HG03139 (cell line): Measurements from ENCODE around the gene DCBLD1.
A peak's percentile ranks its signal among the peaks of the same experiment; 100 is the strongest.
"Not testable (repeated sequence)": the region's sequence is repeated elsewhere in the genome, so short reads cannot be mapped to it uniquely, and the experiment has no call there.

Experiments used
- ATAC-seq: cut with Tn5 transposase; IDR thresholded peaks from one replicate; pipeline ENCODE4 v1.9.1; 2021; ENCODE audit not compliant: unreplicated experiment

The DCBLD1 gene

GRCh38 chr6:117482240-117483003, at the start of gene DCBLD1:
TSS of gene DCBLD1 (plus strand) at chr6:117482674. CDS start at chr6:117482782, 108 bp downstream.
- peak; percentile 69 for ATAC-seq

GRCh38 chr6:117440706-117441525, 41.6 kb upstream of the DCBLD1 start:
- no peak for ATAC-seq

- no peak for ATAC-seq
Observed at GRCh38 chr6:117441824-117442264, 40.6 kb upstream of the DCBLD1 start.

GRCh38 chr6:117442313-117442712, 40.2 kb upstream of the DCBLD1 start:
- not testable (repeated sequence) for ATAC-seq

DNA sequence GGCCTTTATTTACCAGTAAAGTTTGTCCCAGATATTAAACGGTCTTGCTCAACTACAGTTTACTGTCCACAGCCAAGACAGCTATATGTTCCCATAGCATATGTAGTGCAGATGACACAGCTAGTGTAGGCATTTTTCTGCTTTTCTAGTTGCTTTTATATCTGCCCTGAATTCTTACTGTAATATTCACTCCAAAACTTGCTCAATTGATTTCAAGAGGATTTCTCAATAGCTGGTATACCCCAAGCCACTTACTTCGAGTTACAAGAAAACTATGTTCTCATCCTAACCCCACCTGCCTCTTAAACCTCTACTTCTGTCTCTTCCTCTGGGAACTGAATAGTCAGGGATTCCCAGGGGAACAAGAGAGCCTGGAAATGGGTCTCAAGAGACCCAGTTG, 37.9 kb upstream of the DCBLD1 start:
- no peak for ATAC-seq

DNA sequence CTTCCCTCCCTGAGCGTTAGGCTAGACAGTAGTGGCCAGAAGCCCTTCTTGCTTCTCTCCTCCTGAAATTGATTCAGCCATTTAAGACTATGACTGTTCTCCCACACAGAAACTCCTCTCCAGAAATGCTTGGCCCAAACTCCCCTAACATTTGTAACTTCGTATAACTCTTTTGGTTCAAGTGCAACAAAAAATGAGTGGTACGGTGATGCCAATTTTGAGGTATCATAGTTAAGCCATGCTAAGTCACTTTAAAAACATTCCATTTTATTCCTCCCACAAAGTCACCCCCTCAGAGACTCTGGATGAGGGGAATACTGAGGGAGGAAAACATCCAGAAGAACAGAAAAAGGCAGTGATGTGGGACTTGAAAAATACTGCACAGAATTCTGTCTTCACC, 35.6 kb upstream of the DCBLD1 start:
- ATAC-seq: no peak

GRCh38 chr6:117448011-117448410, 34.5 kb upstream of the DCBLD1 start:
- ATAC-seq: no peak

GRCh38 chr6:117448732-117449485, 33.6 kb upstream of the DCBLD1 start:
- ATAC-seq: no peak

DNA sequence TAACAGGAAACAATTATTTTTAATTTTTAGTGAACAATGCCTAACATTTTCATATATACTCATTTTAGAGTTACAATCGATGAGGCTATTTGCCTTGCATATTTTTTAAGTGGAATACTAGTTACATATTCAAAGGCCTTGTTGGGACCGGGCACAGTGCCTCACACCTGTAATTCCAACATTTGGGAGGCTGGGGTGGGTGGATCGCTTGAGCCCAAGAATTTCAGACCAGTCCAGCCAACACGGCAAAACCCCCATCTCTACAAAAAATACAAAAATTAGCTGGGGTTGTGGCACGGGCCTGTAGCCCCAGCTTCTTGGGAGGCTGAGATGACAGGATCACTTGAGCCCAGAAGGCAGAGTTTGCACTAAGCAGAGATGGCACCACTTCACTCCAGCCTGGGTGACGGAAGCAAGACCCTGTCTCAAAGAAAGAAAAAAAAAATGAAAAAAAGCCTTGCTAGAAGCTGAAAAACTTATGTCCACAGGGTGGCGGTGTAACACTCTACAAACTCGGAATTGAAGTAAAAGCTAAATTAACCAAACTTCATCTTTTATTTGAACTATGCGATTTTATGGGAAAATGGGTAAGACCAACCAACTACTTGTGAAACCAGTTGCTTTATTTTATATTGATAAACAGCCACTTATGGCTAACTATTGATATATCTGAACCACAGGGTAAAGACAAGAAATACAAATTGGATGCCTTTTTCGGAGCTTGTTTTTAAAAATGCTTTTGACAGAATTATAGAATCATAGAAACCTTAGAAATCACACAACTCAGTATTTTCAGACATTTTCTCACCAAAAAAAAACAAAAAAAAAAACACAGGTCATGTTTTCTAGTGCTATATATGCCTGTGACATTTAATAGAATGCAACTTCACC, 32.7 kb upstream of the DCBLD1 start:
- ATAC-seq: no peak

DNA sequence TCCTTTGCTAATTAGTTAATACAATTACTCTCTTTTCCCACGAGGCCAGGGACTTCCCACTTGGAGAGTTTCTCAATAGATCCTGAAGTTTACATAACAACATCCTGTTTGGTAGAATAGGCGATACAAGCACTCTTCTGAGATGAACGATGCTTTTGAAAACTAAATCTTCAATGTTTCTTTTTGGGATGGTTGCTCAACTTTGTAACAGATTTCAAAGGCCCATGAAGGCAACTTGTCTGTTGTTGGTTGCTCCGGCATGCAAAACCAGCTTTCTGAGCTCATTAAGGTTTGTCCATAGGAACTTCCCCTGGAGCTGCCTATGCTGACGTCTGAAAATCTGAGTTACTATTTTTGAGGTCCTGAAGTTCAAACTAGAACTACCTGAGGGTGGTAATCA, 30.8 kb upstream of the DCBLD1 start:
- ATAC-seq: no peak

DNA sequence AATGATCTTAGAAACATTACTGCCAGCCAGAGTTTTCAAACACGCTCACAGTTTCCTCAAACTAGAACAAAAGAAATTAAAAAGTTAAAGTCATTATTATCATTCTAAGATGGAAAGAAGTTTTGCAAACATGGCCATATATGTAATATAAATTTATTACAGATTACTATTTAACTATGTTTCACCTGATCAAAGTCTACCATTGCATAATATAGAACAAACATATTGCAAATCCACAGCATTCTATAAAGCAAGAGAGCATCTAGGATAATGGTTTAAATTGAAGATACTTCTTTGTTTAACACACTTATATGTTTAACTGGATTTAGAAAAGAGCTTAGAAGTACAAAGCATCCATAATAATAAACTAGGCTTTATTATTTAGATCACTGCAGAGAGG, 26.2 kb upstream of the DCBLD1 start:
- ATAC-seq: no peak

DNA sequence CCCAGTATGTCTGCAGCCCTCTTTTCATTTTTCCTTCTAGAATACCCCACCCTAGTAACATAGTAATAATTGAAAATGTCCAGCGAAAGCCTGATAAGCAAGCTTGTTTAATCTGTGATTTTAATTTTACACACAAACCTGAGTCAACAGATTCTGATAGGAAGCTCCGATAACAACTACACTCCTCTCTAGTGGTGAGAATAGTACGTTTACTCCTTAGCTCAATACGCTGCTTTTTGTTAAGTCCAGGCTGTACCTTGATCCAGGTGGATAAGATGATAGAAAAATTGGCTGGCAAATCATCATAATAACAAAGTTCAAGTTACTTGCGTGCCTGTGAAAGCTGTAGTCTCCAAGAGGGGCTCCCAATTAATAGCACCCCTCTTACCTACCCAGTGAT, 25.5 kb upstream of the DCBLD1 start:
- no peak for ATAC-seq

- ATAC-seq: no peak
Observed at GRCh38 chr6:117459204-117459944, 23.1 kb upstream of the DCBLD1 start.

GRCh38 chr6:117463762-117464665, 18.5 kb upstream of the DCBLD1 start:
- ATAC-seq: no peak

DNA sequence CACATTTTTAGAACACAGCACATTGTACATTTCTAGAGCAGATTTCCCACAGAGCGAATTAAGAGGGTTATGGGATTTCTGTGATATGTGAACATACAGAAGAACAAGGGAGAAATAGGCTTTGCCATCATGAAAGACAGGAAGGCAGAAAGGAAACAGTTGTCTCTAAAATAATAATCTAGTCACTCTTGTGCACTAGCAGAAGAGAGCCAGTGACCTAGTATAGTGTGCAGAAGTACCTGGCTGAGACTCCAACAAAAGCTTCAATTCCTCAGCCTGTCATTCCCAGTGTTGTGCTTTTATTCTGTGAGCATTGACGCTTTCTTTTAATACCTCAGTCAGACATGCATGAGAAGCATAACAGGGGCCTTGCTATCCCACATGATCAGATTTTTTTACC, 17.8 kb upstream of the DCBLD1 start:
- ATAC-seq: no peak

DNA sequence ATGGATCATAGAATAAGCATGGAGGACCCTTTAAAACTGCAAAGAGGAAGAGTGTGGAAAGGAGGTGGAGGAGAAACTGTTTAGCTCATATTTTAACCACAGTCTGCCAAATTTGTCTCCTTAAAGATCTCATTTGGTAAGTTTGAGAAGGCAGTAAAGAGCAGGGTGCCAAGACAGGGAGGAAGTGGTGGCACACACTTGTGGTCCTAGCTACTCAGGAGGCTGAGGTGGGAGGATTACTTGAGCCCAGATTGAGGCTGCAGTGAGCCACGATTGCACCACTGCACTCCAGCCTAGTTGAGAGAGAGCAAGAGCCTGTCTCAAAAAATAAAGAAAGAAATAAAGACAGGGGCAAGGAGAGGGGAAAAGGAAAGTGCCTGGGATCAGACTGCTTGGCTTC, 16.8 kb upstream of the DCBLD1 start:
- no peak for ATAC-seq

- ATAC-seq: no peak
Observed at GRCh38 chr6:117467876-117468275, 14.6 kb upstream of the DCBLD1 start.

GRCh38 chr6:117468527-117468926, 13.9 kb upstream of the DCBLD1 start:
- ATAC-seq: not testable (repeated sequence)

- ATAC-seq: no peak
Observed at GRCh38 chr6:117469356-117469755, 13.1 kb upstream of the DCBLD1 start.
